Panc1 (cell line): ENCODE data around the gene VPS35L.

ENCODE experiments used
- CTCF ChIP-seq: fragments of 450-650 bp; IDR thresholded peaks from 2 replicates; pipeline ENCODE4 v1.5.1; 2017; ENCODE audit warnings: mild to moderate bottlenecking
- POLR2AphosphoS5 ChIP-seq: IDR thresholded peaks from 2 replicates; pipeline ENCODE4 v1.6.1; 2012; ENCODE audit warnings: mild to moderate bottlenecking, low read depth, low read length, moderate library complexity
- SIN3A ChIP-seq: IDR thresholded peaks from 2 replicates; pipeline ENCODE4 v1.6.1; 2012; ENCODE audit warnings: low read depth, mild to moderate bottlenecking, low read length, moderate library complexity, borderline replicate concordance; ENCODE audit not compliant: insufficient read depth
- TCF7L2 ChIP-seq: IDR thresholded peaks from 2 replicates; pipeline ENCODE4 v1.6.1; 2011; ENCODE audit warnings: mild to moderate bottlenecking, low read depth, low read length, inconsistent platforms
- TF ChIP-seq, protein P1 (sequence below), 2 experiments: IDR thresholded peaks; 2 replicates each; pipeline ENCODE4 v1.6.1; 2011 to 2012; ENCODE audit warnings: low read depth in 2 of 2, control low read depth in 1 of 2, low read length in 1 of 2, mild to moderate bottlenecking in 1 of 2, moderate library complexity in 1 of 2; ENCODE audit not compliant: insufficient read depth in 1 of 2

GRCh38 chr16:19636436-19637267 lies 81.1 kb downstream of the VPS35L start:
- no peak for TF ChIP-seq CTCF
- TF ChIP-seq, protein P1, sequence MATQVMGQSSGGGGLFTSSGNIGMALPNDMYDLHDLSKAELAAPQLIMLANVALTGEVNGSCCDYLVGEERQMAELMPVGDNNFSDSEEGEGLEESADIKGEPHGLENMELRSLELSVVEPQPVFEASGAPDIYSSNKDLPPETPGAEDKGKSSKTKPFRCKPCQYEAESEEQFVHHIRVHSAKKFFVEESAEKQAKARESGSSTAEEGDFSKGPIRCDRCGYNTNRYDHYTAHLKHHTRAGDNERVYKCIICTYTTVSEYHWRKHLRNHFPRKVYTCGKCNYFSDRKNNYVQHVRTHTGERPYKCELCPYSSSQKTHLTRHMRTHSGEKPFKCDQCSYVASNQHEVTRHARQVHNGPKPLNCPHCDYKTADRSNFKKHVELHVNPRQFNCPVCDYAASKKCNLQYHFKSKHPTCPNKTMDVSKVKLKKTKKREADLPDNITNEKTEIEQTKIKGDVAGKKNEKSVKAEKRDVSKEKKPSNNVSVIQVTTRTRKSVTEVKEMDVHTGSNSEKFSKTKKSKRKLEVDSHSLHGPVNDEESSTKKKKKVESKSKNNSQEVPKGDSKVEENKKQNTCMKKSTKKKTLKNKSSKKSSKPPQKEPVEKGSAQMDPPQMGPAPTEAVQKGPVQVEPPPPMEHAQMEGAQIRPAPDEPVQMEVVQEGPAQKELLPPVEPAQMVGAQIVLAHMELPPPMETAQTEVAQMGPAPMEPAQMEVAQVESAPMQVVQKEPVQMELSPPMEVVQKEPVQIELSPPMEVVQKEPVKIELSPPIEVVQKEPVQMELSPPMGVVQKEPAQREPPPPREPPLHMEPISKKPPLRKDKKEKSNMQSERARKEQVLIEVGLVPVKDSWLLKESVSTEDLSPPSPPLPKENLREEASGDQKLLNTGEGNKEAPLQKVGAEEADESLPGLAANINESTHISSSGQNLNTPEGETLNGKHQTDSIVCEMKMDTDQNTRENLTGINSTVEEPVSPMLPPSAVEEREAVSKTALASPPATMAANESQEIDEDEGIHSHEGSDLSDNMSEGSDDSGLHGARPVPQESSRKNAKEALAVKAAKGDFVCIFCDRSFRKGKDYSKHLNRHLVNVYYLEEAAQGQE (IDR thresholded peaks at IDR 0.05; ENCODE audit: insufficient read depth in 1 of 2, low read depth in 2 of 2, low read length in 1 of 2): no peak
- no peak for TF ChIP-seq POLR2AphosphoS5
- no peak for TF ChIP-seq TCF7L2
- TF ChIP-seq SIN3A: no peak
